ENCODE results near the gene ADAMTS6. TPM values are rescaled to one million over a fixed set of nuclear protein-coding genes. Genes with fewer than 3 reads are reported as not detected.

The ADAMTS6 gene
- total RNA-seq, 4 donors from 2014 or later, result 2.9 to 16.5 (median 7.3) TPM

DNA sequence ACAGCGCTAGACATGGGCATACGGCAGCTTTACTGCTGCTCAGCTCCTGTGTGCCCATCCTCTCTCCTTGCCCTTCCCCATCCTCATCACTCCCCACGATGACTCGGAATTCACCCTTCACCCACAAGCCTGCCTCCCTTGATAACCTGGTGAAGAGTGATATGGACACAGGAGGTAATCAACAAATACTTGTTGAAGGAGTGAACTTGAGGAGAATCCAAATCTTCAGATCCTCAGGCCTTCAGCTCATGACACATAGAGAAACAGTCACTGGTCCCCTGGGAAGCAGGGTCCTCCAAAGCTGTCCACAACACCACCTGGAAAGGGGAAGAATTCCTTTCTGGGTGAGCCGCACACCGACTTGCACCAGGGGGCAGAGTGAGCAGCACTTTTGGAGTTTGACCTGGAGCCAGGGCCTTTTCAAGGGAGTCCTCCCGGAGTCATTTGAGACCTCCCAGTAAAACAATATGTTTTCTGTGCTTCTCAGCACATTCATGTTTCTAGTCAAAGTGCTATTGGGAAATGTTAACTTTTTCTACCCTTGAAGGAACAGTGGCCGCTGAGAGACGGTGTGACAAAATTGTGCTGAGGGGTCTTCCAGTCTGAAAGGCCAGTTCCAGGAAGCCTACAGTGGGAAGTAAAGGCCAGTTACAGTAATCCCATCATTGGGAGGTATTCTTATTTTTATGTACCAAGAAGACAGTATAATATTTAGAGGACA lies 380.6 kb downstream of the ADAMTS6 start:
- TF ChIP-seq EP300 (IDR thresholded peaks at IDR 0.05) (no peak), POLR2A (IDR thresholded peaks at IDR 0.05) (no peak), CTCF (IDR thresholded peaks at IDR 0.05) (peak; percentile 36 to 68 (median 50))
- peak; percentile 42 to 70 for DNase-seq (ENCODE audit: low spot score in 2 of 2)
- H3K36me3 ChIP-seq, result no peaks in the 10 kb centered on the region
- no peaks in the 10 kb centered on the region for H3K9me3 ChIP-seq
- peak overlapping the region in 2 of 4 donors; percentile 15 to 89 for H3K27ac ChIP-seq
- H3K27me3 ChIP-seq, result no peaks in the 10 kb centered on the region
- peaks cover 0 to 21% (median 1%) of the 10 kb centered on the region in 4 donors for H3K4me1 ChIP-seq
- WGBS, 2 donors, result 42 to 44% methylated on average over 9 of the region's 9 CpGs
- no peak overlapping the region for H3K4me3 ChIP-seq

Small RNA genes lying within 50 kb of the gene (small RNA-seq; reads per million reads assigned to genes)
- gene RF00019, result not detected

Other genes with a start within 250 kb of the ADAMTS6 start
- 1 to 10 TPM in 2 of 4 donors, not detected in 2; 1.5 to 2.8 TPM for gene CENPK, start 81.2 kb upstream of the ADAMTS6 start, total RNA-seq
- 10 to 100 TPM; 46.8 to 74.3 (median 57.2) TPM for gene PPWD1, start 81.4 kb upstream of the ADAMTS6 start, total RNA-seq
- 10 to 100 TPM; 17.7 to 24.5 (median 20.8) TPM for gene TRIM23, start 142.4 kb upstream of the ADAMTS6 start, total RNA-seq
- 1 to 10 TPM in 2 of 4 donors, under 1 TPM in 2; 0.87 to 5.5 (median 1.5) TPM for gene SHLD3, start 143.1 kb upstream of the ADAMTS6 start, total RNA-seq
- 10 to 100 TPM; 10.8 to 56.4 (median 24.4) TPM for gene TRAPPC13, start 143.1 kb upstream of the ADAMTS6 start, total RNA-seq
- 10 to 100 TPM; 10.8 to 13.0 (median 11.2) TPM for gene SGTB, start 240.2 kb upstream of the ADAMTS6 start, total RNA-seq
- 10 to 100 TPM; 10.9 to 28.6 (median 19.2) TPM for gene NLN, start 240.3 kb upstream of the ADAMTS6 start, total RNA-seq

Data from tibial nerve (tissue), 4 donors.